ENCODE results near the gene LEF1.

- TF ChIP-seq POLR2A (IDR thresholded peaks at IDR 0.05) = no peak
- no peak for TF ChIP-seq POLR2AphosphoS5 (IDR thresholded peaks at IDR 0.05)
- no peak for TF ChIP-seq CTCF (IDR thresholded peaks at IDR 0.05)
Observed at GRCh38 chr4:108036213-108036612, 132.5 kb downstream of the LEF1 start.

Measured in prostate gland (tissue), 2 donors.